ENCODE results near the gene LYRM2.

GRCh38 chr6:89613790-89614189 is 24.8 kb downstream of the LYRM2 start:
- no peak for TF ChIP-seq CTCF (IDR thresholded peaks at IDR 0.05 in 2 of 3, conservative IDR thresholded peaks at IDR 0.05 in 1 of 3; ENCODE audit: borderline replicate concordance in 1 of 3, insufficient read depth in 1 of 3, low read depth in 2 of 3, low read length in 2 of 3)
- no peak for TF ChIP-seq POLR2AphosphoS5 (IDR thresholded peaks at IDR 0.05; ENCODE audit: low read depth, low read length)
- TF ChIP-seq POLR2A (IDR thresholded peaks at IDR 0.05; ENCODE audit: borderline replicate concordance, extremely low read depth, insufficient read depth, insufficient read length) = no peak
- no peak for TF ChIP-seq EZH2 (IDR thresholded peaks at IDR 0.05)
- TF ChIP-seq YY1 (IDR thresholded peaks at IDR 0.05; ENCODE audit: extremely low read depth, insufficient replicate concordance, low read depth, low read length) = no peak
- TF ChIP-seq SP1 (IDR thresholded peaks at IDR 0.05; ENCODE audit: low read depth) = no peak
- TF ChIP-seq TCF7L2 (IDR thresholded peaks at IDR 0.05; ENCODE audit: borderline replicate concordance, extremely low read depth, insufficient read depth, insufficient read length) = no peak
- TF ChIP-seq JUND (IDR thresholded peaks at IDR 0.05) = no peak
- TF ChIP-seq RAD21 (IDR thresholded peaks at IDR 0.05; ENCODE audit: low read depth) = no peak
- TF ChIP-seq ZNF274 (IDR thresholded peaks at IDR 0.05; ENCODE audit: low read depth, low read length) = no peak
- no peak for TF ChIP-seq REST (IDR thresholded peaks at IDR 0.05; ENCODE audit: low read depth)
- TF ChIP-seq SIN3A (IDR thresholded peaks at IDR 0.05; ENCODE audit: low read depth) = no peak
- TF ChIP-seq ATF3 (IDR thresholded peaks at IDR 0.05) = no peak
- TF ChIP-seq CEBPB (IDR thresholded peaks at IDR 0.05; ENCODE audit: low read depth) = no peak

Measured in HCT116 (cell line).